ENCODE data around the gene CHM. TPM values are rescaled to one million over a fixed set of nuclear protein-coding genes. Genes with fewer than 3 reads are reported as not detected.

The CHM gene
- total RNA-seq = 6.3 TPM

GRCh38 chrX:86047174-86047935, at the start of gene CHM:
TSS of gene CHM (minus strand) at chrX:86047558. CDS start at chrX:86047532, 26 bp downstream.
- Histone ChIP-seq H3K27ac (peak within 1 kb of the TSS; percentile 68 to 78), H3K4me1 (peaks cover 0 to 2% of the 10 kb centered on the region in 2 donors), H3K4me3 (peak within 1 kb of the TSS; percentile 53 to 63), H3K36me3 (no peaks in the 10 kb centered on the region), H3K27me3 (no peaks in the 10 kb centered on the region), H3K9me3 (no peaks in the 10 kb centered on the region)
- peak; percentile 13 to 84 for DNase-seq (ENCODE audit: low spot score in 2 of 2)
- TF ChIP-seq CTCF (IDR thresholded peaks at IDR 0.05) = no peak
- intact Hi-C loops (cut with DNase I) = loop anchor here (5.0 kb wide), 1 partner anchor 100 kb away; the partner anchor contains the start of gene DACH2

GRCh38 chrX:86078650-86079049, 31.3 kb upstream of the CHM start:
- H3K27ac ChIP-seq = no peak overlapping the region
- H3K27me3 ChIP-seq = no peaks in the 10 kb centered on the region
- H3K36me3 ChIP-seq = no peaks in the 10 kb centered on the region
- DNase-seq (ENCODE audit: low spot score in 2 of 2) = no peak
- H3K4me1 ChIP-seq = no peaks in the 10 kb centered on the region
- no peak for TF ChIP-seq CTCF (IDR thresholded peaks at IDR 0.05)
- H3K4me3 ChIP-seq = no peak overlapping the region
- no peaks in the 10 kb centered on the region for H3K9me3 ChIP-seq
- intact Hi-C loops (cut with DNase I) = no loop called here

GRCh38 chrX:86066998-86067397, 19.6 kb upstream of the CHM start:
- DNase-seq (ENCODE audit: low spot score in 2 of 2) = no peak
- H3K36me3 ChIP-seq = no peaks in the 10 kb centered on the region
- no peaks in the 10 kb centered on the region for H3K4me1 ChIP-seq
- no peaks in the 10 kb centered on the region for H3K9me3 ChIP-seq
- H3K27ac ChIP-seq = no peak overlapping the region
- no peak for TF ChIP-seq CTCF (IDR thresholded peaks at IDR 0.05)
- intact Hi-C loops (cut with DNase I) = no loop called here
- H3K4me3 ChIP-seq = no peak overlapping the region
- H3K27me3 ChIP-seq = no peaks in the 10 kb centered on the region

GRCh38 chrX:86061407-86061806, 14.0 kb upstream of the CHM start:
- no peaks in the 10 kb centered on the region for H3K9me3 ChIP-seq
- H3K27me3 ChIP-seq = no peaks in the 10 kb centered on the region
- no peak overlapping the region for H3K27ac ChIP-seq
- no peaks in the 10 kb centered on the region for H3K36me3 ChIP-seq
- no peaks in the 10 kb centered on the region for H3K4me1 ChIP-seq
- H3K4me3 ChIP-seq = no peak overlapping the region
- TF ChIP-seq CTCF (IDR thresholded peaks at IDR 0.05) = no peak
- no peak for DNase-seq (ENCODE audit: low spot score in 2 of 2)
- intact Hi-C loops (cut with DNase I) = no loop called here

GRCh38 chrX:86051741-86052140, 4.4 kb upstream of the CHM start:
- H3K9me3 ChIP-seq = no peaks in the 10 kb centered on the region
- no peaks in the 10 kb centered on the region for H3K27me3 ChIP-seq
- DNase-seq (ENCODE audit: low spot score in 2 of 2) = no peak
- H3K4me3 ChIP-seq = no peak overlapping the region
- no peaks in the 10 kb centered on the region for H3K4me1 ChIP-seq
- TF ChIP-seq CTCF (IDR thresholded peaks at IDR 0.05) = no peak
- H3K36me3 ChIP-seq = no peaks in the 10 kb centered on the region
- intact Hi-C loops (cut with DNase I) = no loop called here
- H3K27ac ChIP-seq = no peak overlapping the region

All from ascending aorta (tissue), 2 donors.